Uterus (tissue), 4 donors: ENCODE data around the gene CPLANE2. TPM values are rescaled to one million over a fixed set of nuclear protein-coding genes. Genes with fewer than 3 reads are reported as not detected.
"Not testable (repeated sequence)": the region's sequence is repeated elsewhere in the genome, so short reads cannot be mapped to it uniquely, and the experiment has no call there.

Source experiments
- DNase-seq, 2 donors: peaks; one replicate each; pipeline ENCODE4 v3.0.0-alpha.2; 2019 to 2020
- H3K27ac ChIP-seq, 2 donors: fragments of 200-600 bp; sonication (generic); 1 replicate in 1 of 2; 2 replicates in 1 of 2; pipeline ENCODE4 v1.5.1; 2016 to 2018
- H3K27me3 ChIP-seq, 2 donors: fragments of 200-600 bp; sonication (generic); one replicate each; pipeline ENCODE4 v1.5.1; 2018 to 2019; ENCODE audit warnings: control low read depth in 1 of 2
- H3K36me3 ChIP-seq, 2 donors: fragments of 200-600 bp; sonication (generic); one replicate each; pipeline ENCODE4 v1.5.1; 2019; ENCODE audit warnings: control low read depth in 1 of 2
- H3K4me1 ChIP-seq, 2 donors: fragments of 200-600 bp; sonication (generic); one replicate each; pipeline ENCODE4 v1.5.1; 2018 to 2019; ENCODE audit warnings: control low read depth in 1 of 2
- H3K4me3 ChIP-seq, 2 donors: fragments of 200-600 bp; sonication (generic); 1 replicate in 1 of 2; 2 replicates in 1 of 2; pipeline ENCODE4 v1.5.1; 2018 to 2019; ENCODE audit warnings: mild to moderate bottlenecking in 1 of 2
- H3K9me3 ChIP-seq, 2 donors: fragments of 200-600 bp; sonication (generic); one replicate each; pipeline ENCODE4 v1.5.1; 2019; ENCODE audit warnings: control low read depth in 1 of 2
- CTCF ChIP-seq, 4 experiments: fragments of 200-600 bp in 2 of 4; fragments of 450-650 bp in 2 of 4; sonication (generic) in 2 of 4; IDR thresholded peaks; one replicate each; pipeline ENCODE4 v1.5.1; 2016 to 2019; ENCODE audit warnings: antibody characterized with exemption in 4 of 4, mild to moderate bottlenecking in 2 of 4, moderate library complexity in 1 of 4
- POLR2A ChIP-seq, 2 donors: fragments of 450-650 bp; IDR thresholded peaks; one replicate each; pipeline ENCODE4 v1.6.1; 2016; ENCODE audit warnings: antibody characterized with exemption in 2 of 2, mild to moderate bottlenecking in 1 of 2, moderate library complexity in 1 of 2
- intact Hi-C: fragments of 100-400 bp; cut with DNase I; formaldehyde crosslinking; loops from one replicate; pipeline ENCODE4 v1.15.1; 2023; ENCODE audit warnings: low total_unique reads
- total RNA-seq, 4 donors: library from RNA; depleted of rRNA in 3 of 4; stranded (reverse); fragments of >200 nt in 3 of 4; gene quantifications; one replicate each; pipeline versions ENCODE4 v1.1.0 to v1.2.4, GENCODE V29; 2014 to 2023
- donor health status: DM: yes; HTN: yes; CAD: no.

CPLANE2 gene
- total RNA-seq, 4 donors from 2014 or later: 5.1 to 7.4 (median 5.5) TPM

GRCh38 chr1:16202281-16203210 lies 34.4 kb downstream of the CPLANE2 start:
- H3K9me3 ChIP-seq: no peaks in the 10 kb centered on the region
- no peaks in the 10 kb centered on the region for H3K36me3 ChIP-seq
- H3K27me3 ChIP-seq: no peaks in the 10 kb centered on the region
- no peak for DNase-seq
- TF ChIP-seq CTCF (IDR thresholded peaks at IDR 0.05) (no peak), POLR2A (IDR thresholded peaks at IDR 0.05) (no peak)
- intact Hi-C loops: loop anchor here (10.0 kb wide), 1 partner anchor 162 kb away; the partner anchor contains the start of gene SZRD1
- peak overlapping the region in 1 of 2 donors; percentile 9 for H3K27ac ChIP-seq
- peaks cover 0 to 4% of the 10 kb centered on the region in 2 donors for H3K4me1 ChIP-seq
- H3K4me3 ChIP-seq: no peak overlapping the region

GRCh38 chr1:16199700-16200099 lies 37.3 kb downstream of the CPLANE2 start:
- Histone ChIP-seq H3K4me3 (no peak overlapping the region), H3K36me3 (no peaks in the 10 kb centered on the region), H3K4me1 (peaks cover 0 to 5% of the 10 kb centered on the region in 2 donors), H3K9me3 (no peaks in the 10 kb centered on the region), H3K27ac (peak overlapping the region in 1 of 2 donors; percentile 48), H3K27me3 (no peaks in the 10 kb centered on the region)
- DNase-seq: no peak
- TF ChIP-seq POLR2A (IDR thresholded peaks at IDR 0.05) (no peak), CTCF (IDR thresholded peaks at IDR 0.05) (no peak)
- intact Hi-C loops: loop anchor here (10.0 kb wide), 1 partner anchor 165 kb away; the partner anchor contains the start of gene SZRD1

- Histone ChIP-seq H3K4me1 (peaks cover 0 to 5% of the 10 kb centered on the region in 2 donors), H3K27ac (peak overlapping the region in 1 of 2 donors; percentile 48), H3K36me3 (no peaks in the 10 kb centered on the region), H3K27me3 (no peaks in the 10 kb centered on the region), H3K4me3 (no peak overlapping the region), H3K9me3 (no peaks in the 10 kb centered on the region)
- no peak for TF ChIP-seq CTCF (IDR thresholded peaks at IDR 0.05)
- no peak for TF ChIP-seq POLR2A (IDR thresholded peaks at IDR 0.05)
- intact Hi-C loops: no loop called here
- DNase-seq: no peak
Measured at GRCh38 chr1:16199157-16199501, 37.9 kb downstream of the CPLANE2 start.

GRCh38 chr1:16198444-16199156 lies 38.4 kb downstream of the CPLANE2 start:
- H3K9me3 ChIP-seq: no peaks in the 10 kb centered on the region
- H3K36me3 ChIP-seq: no peaks in the 10 kb centered on the region
- DNase-seq: no peak
- peak overlapping the region in 1 of 2 donors; percentile 48 for H3K27ac ChIP-seq
- H3K27me3 ChIP-seq: no peaks in the 10 kb centered on the region
- H3K4me3 ChIP-seq: no peak overlapping the region
- peaks cover 0 to 5% of the 10 kb centered on the region in 2 donors for H3K4me1 ChIP-seq
- TF ChIP-seq POLR2A (IDR thresholded peaks at IDR 0.05): no peak
- TF ChIP-seq CTCF (IDR thresholded peaks at IDR 0.05): no peak
- intact Hi-C loops: no loop called here

- no peak for DNase-seq
Measured at GRCh38 chr1:16196874-16197273, 40.1 kb downstream of the CPLANE2 start.

GRCh38 chr1:16196139-16196538 lies 40.8 kb downstream of the CPLANE2 start:
- H3K4me3 ChIP-seq, H3K9me3 ChIP-seq, DNase-seq, H3K27me3 ChIP-seq, H3K36me3 ChIP-seq, intact Hi-C loops, H3K4me1 ChIP-seq: not testable (repeated sequence)
- peak overlapping the region; percentile 65 to 82 for H3K27ac ChIP-seq

More at GRCh38 chr1:16196874-16197273, 40.1 kb downstream of the CPLANE2 start:
- H3K4me1 ChIP-seq: peaks cover 0 to 5% of the 10 kb centered on the region in 2 donors
- TF ChIP-seq CTCF (IDR thresholded peaks at IDR 0.05) (no peak), POLR2A (IDR thresholded peaks at IDR 0.05) (no peak)
- intact Hi-C loops: no loop called here
- H3K36me3 ChIP-seq: no peaks in the 10 kb centered on the region
- no peak overlapping the region for H3K4me3 ChIP-seq
- no peaks in the 10 kb centered on the region for H3K27me3 ChIP-seq
- peak overlapping the region; percentile 65 to 82 for H3K27ac ChIP-seq
- no peaks in the 10 kb centered on the region for H3K9me3 ChIP-seq
